HEK293 (cell line): ENCODE results near the gene CDYL.
A peak's percentile ranks its signal among the peaks of the same experiment; 100 is the strongest.
"Not testable (repeated sequence)": the region's sequence is repeated elsewhere in the genome, so short reads cannot be mapped to it uniquely, and the experiment has no call there.

Source experiments
- CTCF ChIA-PET: fragments of 350-600 bp; formaldehyde crosslinking; extraction: SDS; loops from one replicate; lab custom pipeline; 2021; ENCODE audit warnings: antibody characterized with exemption; lab: Yijun Ruan, JAX
- POLR2A ChIA-PET: fragments of 300-600 bp; formaldehyde crosslinking; extraction: SDS; loops from one replicate; lab custom pipeline; 2020; ENCODE audit warnings: antibody characterized with exemption, inconsistent platforms; lab: Yijun Ruan, JAX
- H3K27ac ChIP-seq: fragments of 200-500 bp; sonication (Bioruptor generic); 2 replicates; pipeline ENCODE4 v1.5.1; 2014; ENCODE audit warnings: low read depth, low read length, control low read depth, inconsistent platforms; ENCODE audit errors: extremely low read depth
- H3K36me3 ChIP-seq, 2 experiments: fragments of 200-500 bp in 1 of 2; sonication (Bioruptor generic) in 1 of 2; 1 replicate in 1 of 2; 2 replicates in 1 of 2; pipeline ENCODE4 v1.5.1; 2014 to 2017; ENCODE audit warnings: inconsistent platforms in 2 of 2, low read length in 2 of 2; ENCODE audit not compliant: control insufficient read depth in 2 of 2, insufficient read depth in 1 of 2
- H3K4me1 ChIP-seq: fragments of 200-500 bp; sonication (Bioruptor generic); 2 replicates; pipeline ENCODE4 v1.5.1; 2014; ENCODE audit warnings: mild to moderate bottlenecking, low read length, inconsistent platforms; ENCODE audit not compliant: control insufficient read depth, insufficient read depth
- H3K4me3 ChIP-seq: 2 replicates; pipeline ENCODE4 v1.5.1; 2011; ENCODE audit warnings: low read depth, mild to moderate bottlenecking, control low read depth, low read length, moderate library complexity
- H3K9me3 ChIP-seq: fragments of 200-500 bp; sonication (Bioruptor generic); 2 replicates; pipeline ENCODE4 v1.5.1; 2014; ENCODE audit warnings: low read depth, low read length, inconsistent platforms; ENCODE audit not compliant: control insufficient read depth, insufficient read depth
- MZF1 ChIP-seq: fragments of 450-650 bp; formaldehyde crosslinking; IDR thresholded peaks from 2 replicates; pipeline ENCODE4 v1.5.1; 2017; ENCODE audit warnings: missing biosample characterization, missing genetic modification characterization, borderline replicate concordance
- SETDB1 ChIP-seq: IDR thresholded peaks from one replicate; pipeline ENCODE4 v1.6.1; 2017; ENCODE audit warnings: mild to moderate bottlenecking, low read length, moderate library complexity, mixed read lengths; ENCODE audit not compliant: insufficient read length
- TRIM28 ChIP-seq: IDR thresholded peaks from 2 replicates; pipeline ENCODE4 v1.6.1; 2011; ENCODE audit warnings: low read length, control low read depth, borderline replicate concordance
- ZFHX2 ChIP-seq: fragments of 450-650 bp; formaldehyde crosslinking; conservative IDR thresholded peaks from 2 replicates; pipeline ENCODE4 v1.5.1; 2016; ENCODE audit warnings: missing biosample characterization, missing genetic modification characterization
- ZIC2 ChIP-seq: fragments of 450-650 bp; formaldehyde crosslinking; IDR thresholded peaks from 2 replicates; pipeline ENCODE4 v1.5.1; 2016; ENCODE audit warnings: missing biosample characterization, missing genetic modification characterization
- ZNF175 ChIP-seq: fragments of 450-650 bp; formaldehyde crosslinking; IDR thresholded peaks from 2 replicates; pipeline ENCODE4 v1.5.1; 2016; ENCODE audit warnings: missing biosample characterization, missing genetic modification characterization
- ZNF221 ChIP-seq: fragments of 450-650 bp; formaldehyde crosslinking; IDR thresholded peaks from 2 replicates; pipeline ENCODE4 v1.5.1; 2017; ENCODE audit warnings: missing biosample characterization, missing genetic modification characterization, borderline replicate concordance
- ZNF274 ChIP-seq, 2 experiments: fragments of 200-500 bp in 1 of 2; fragments of 450-650 bp in 1 of 2; sonication (Bioruptor generic) in 1 of 2; formaldehyde crosslinking in 1 of 2; IDR thresholded peaks; 2 replicates each; pipeline versions ENCODE4 v1.5.1 to v1.6.1; 2014 to 2016; ENCODE audit warnings: borderline replicate concordance in 1 of 2, inconsistent platforms in 1 of 2, low read length in 1 of 2, missing biosample characterization in 1 of 2, missing genetic modification characterization in 1 of 2
- ZNF350 ChIP-seq: fragments of 450-650 bp; formaldehyde crosslinking; IDR thresholded peaks from 2 replicates; pipeline ENCODE4 v1.5.0; 2017; ENCODE audit warnings: missing biosample characterization, mild to moderate bottlenecking, missing genetic modification characterization
- ZNF558 ChIP-seq: fragments of 450-650 bp; formaldehyde crosslinking; IDR thresholded peaks from 2 replicates; pipeline ENCODE4 v1.5.1; 2016; ENCODE audit warnings: missing biosample characterization, missing genetic modification characterization
- ZNF629 ChIP-seq: fragments of 450-650 bp; formaldehyde crosslinking; IDR thresholded peaks from 2 replicates; pipeline ENCODE4 v1.5.1; 2017; ENCODE audit warnings: missing biosample characterization, missing genetic modification characterization
- ZNF777 ChIP-seq: fragments of 450-650 bp; formaldehyde crosslinking; IDR thresholded peaks from 2 replicates; pipeline ENCODE4 v1.5.1; 2017; ENCODE audit warnings: missing biosample characterization, missing genetic modification characterization, borderline replicate concordance
- TF ChIP-seq, protein P1 (sequence below): fragments of 450-650 bp; formaldehyde crosslinking; IDR thresholded peaks from 2 replicates; pipeline ENCODE4 v1.5.1; 2017; ENCODE audit warnings: missing biosample characterization, missing genetic modification characterization
- TF ChIP-seq, protein P2 (sequence below): fragments of 450-650 bp; formaldehyde crosslinking; IDR thresholded peaks from 2 replicates; pipeline ENCODE4 v1.5.1; 2016; ENCODE audit warnings: missing biosample characterization, missing genetic modification characterization

CDYL gene

DNA sequence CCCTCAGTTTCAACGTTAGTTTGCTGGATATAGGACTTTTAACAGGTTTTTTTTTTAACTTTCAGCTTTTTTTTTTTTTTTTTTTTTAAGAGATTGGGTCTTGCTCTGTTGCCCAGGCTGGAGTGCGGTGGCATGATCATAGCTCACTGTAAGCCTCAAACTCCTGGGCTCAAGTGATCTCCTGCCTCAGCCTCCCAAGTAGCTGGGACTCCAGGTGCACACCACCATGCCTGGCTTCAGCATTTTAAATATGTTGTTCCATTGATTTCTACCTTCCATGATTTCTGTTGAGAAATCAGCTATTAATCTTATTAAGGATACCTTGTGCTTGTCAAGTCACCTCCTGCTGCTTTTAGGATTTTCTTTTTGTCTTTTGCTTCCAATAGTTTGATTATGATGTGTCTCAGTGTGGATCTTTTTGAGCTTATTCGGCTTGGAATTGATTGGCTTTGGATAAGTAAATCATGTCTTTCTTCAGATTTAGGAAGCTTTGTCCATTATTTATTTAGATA lies 52.0 kb downstream of the CDYL start:
- Histone ChIP-seq H3K9me3 (no peaks in the 10 kb centered on the region; the same call in 1 of the 2 replicates), H3K36me3 (no peaks in the 10 kb centered on the region), H3K4me1 (no peaks in the 10 kb centered on the region), H3K27ac (no peak overlapping the region), H3K4me3 (no peak overlapping the region)
- ChIA-PET CTCF (interaction anchor here (0.6 to 2.7 kb wide), 7 partner anchors 16 to 214 kb away, joined by 3 to 8 read pairs (median 3); no protein-coding TSS in a partner anchor), POLR2A (no interaction called here)
- TF ChIP-seq ZFHX2 (tag by site-specific recombination), result no peak
- TF ChIP-seq ZIC2 (tag by site-specific recombination), result no peak
- no peak for TF ChIP-seq ZNF350 (tag by site-specific recombination)
- no peak for TF ChIP-seq TRIM28
- no peak for TF ChIP-seq ZNF221 (tag by site-specific recombination)

DNA sequence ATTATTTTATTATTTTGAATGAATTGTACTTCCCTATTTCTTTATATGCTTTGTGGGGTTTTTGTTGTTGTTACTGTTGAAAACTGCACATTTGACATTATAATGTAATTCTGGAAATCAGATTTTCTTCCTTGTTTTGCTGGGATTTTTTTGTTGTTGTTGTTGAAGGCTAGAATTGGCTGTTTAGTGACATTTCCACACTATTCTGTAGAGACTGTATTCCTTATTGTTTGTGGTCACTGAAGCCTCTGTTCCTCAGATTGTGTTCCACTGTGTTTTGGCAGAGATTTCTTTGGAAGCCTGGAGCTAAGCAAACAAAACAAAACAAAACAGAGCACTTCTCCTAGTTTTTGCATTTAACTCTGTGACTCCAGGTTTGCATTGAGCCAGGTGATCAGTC lies 52.9 kb downstream of the CDYL start:
- CTCF ChIA-PET, result interaction anchor here (1.1 to 2.7 kb wide), 2 partner anchors 15 to 20 kb away, joined by 3 to 8 read pairs; no protein-coding TSS in a partner anchor
- Histone ChIP-seq H3K9me3 (no peaks in the 10 kb centered on the region; the same call in 1 of the 2 replicates), H3K4me3 (no peak overlapping the region), H3K4me1 (no peaks in the 10 kb centered on the region), H3K36me3 (no peaks in the 10 kb centered on the region), H3K27ac (no peak overlapping the region)
- TF ChIP-seq ZNF629 (tag by site-specific recombination), result no peak
- no peak for TF ChIP-seq ZFHX2 (tag by site-specific recombination)
- peak; percentile 69 for TF ChIP-seq SETDB1
- TF ChIP-seq ZNF558 (tag by site-specific recombination), result no peak
- POLR2A ChIA-PET, result no interaction called here

DNA sequence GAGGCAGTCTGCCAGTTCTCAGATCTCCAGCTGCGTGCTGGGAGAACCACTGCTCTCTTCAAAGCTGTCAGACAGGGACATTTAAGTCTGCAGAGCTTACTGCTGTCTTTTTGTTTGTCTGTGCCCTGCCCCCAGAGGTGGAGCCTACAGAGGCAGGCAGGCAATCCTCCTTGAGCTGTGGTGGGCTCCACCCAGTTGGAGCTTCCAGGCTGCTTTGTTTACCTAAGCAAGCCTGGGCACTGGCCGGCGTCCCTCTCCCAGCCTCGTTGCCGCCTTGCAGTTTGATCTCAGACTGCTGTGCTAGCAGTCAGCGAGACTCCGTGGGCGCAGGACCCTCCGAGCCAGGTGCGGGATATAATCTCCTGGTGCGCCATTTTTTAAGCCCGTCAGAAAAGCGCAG lies 59.3 kb downstream of the CDYL start:
- POLR2A ChIA-PET, H3K36me3 ChIP-seq, H3K9me3 ChIP-seq, H3K4me3 ChIP-seq, H3K27ac ChIP-seq, H3K4me1 ChIP-seq, CTCF ChIA-PET: not testable (repeated sequence)

DNA sequence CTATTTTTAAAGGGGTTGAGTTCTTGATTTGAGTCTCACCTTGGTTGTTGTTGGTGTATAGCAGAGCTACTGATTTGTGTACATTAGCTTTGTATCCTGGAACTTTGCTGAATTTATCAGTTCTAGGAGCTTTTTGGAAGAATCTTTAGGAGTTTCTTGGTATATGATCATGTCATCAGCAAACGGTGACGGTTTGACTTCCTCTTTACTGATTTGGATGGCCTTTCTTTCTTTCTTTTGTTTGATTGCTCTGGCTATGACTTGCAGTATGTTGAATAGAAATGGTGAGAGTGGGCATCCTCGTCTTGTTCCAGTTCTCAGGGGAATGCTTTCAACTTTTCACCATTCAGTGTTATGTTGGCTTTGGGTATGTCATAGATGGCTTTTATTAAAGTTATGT lies 64.0 kb downstream of the CDYL start:
- no peaks in the 10 kb centered on the region for H3K4me1 ChIP-seq
- TF ChIP-seq ZNF777 (tag by site-specific recombination), result no peak
- TF ChIP-seq, protein P1, sequence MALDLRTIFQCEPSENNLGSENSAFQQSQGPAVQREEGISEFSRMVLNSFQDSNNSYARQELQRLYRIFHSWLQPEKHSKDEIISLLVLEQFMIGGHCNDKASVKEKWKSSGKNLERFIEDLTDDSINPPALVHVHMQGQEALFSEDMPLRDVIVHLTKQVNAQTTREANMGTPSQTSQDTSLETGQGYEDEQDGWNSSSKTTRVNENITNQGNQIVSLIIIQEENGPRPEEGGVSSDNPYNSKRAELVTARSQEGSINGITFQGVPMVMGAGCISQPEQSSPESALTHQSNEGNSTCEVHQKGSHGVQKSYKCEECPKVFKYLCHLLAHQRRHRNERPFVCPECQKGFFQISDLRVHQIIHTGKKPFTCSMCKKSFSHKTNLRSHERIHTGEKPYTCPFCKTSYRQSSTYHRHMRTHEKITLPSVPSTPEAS (tag by site-specific recombination), result no peak
- no peak for TF ChIP-seq MZF1 (tag by site-specific recombination)
- TF ChIP-seq, protein P2, sequence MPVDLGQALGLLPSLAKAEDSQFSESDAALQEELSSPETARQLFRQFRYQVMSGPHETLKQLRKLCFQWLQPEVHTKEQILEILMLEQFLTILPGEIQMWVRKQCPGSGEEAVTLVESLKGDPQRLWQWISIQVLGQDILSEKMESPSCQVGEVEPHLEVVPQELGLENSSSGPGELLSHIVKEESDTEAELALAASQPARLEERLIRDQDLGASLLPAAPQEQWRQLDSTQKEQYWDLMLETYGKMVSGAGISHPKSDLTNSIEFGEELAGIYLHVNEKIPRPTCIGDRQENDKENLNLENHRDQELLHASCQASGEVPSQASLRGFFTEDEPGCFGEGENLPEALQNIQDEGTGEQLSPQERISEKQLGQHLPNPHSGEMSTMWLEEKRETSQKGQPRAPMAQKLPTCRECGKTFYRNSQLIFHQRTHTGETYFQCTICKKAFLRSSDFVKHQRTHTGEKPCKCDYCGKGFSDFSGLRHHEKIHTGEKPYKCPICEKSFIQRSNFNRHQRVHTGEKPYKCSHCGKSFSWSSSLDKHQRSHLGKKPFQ, result no peak
- no peak for TF ChIP-seq ZNF274 (IDR thresholded peaks at IDR 0.05; ENCODE audit: low read length)
- TF ChIP-seq ZNF274 (tag by site-specific recombination; IDR thresholded peaks at IDR 0.05; ENCODE audit: borderline replicate concordance), result no peak
- TF ChIP-seq ZNF175, result no peak
- POLR2A ChIA-PET, result no interaction called here
- H3K36me3 ChIP-seq, result no peaks in the 10 kb centered on the region
- H3K9me3 ChIP-seq, result no peaks in the 10 kb centered on the region
- no peak overlapping the region for H3K4me3 ChIP-seq
- no peak overlapping the region for H3K27ac ChIP-seq
- CTCF ChIA-PET, result interaction anchor here (0.6 to 1.6 kb wide), 3 partner anchors 9 to 218 kb away, joined by 3 to 4 read pairs (median 3); no protein-coding TSS in a partner anchor
